Mesenchymal stem cell (in vitro differentiated cells and primary cell): ENCODE results near the gene CABCOCO1.

Experiments
- DNase-seq: peaks from one replicate; pipeline ENCODE4 v3.0.0-alpha.2; 2013
- H2AFZ ChIP-seq: one replicate; pipeline ENCODE4 v1.6.1; 2013; ENCODE audit warnings: low read depth, mild to moderate bottlenecking, control low read depth, inconsistent platforms, low read length, moderate library complexity
- H2AK5ac ChIP-seq: 2 replicates; pipeline ENCODE4 v1.6.1; 2013; ENCODE audit warnings: low read length, moderate library complexity, mild to moderate bottlenecking, inconsistent platforms; ENCODE audit not compliant: severe bottlenecking
- H2BK120ac ChIP-seq: one replicate; pipeline ENCODE4 v1.6.1; 2013; ENCODE audit warnings: low read depth, mild to moderate bottlenecking, inconsistent platforms, low read length, moderate library complexity
- H2BK12ac ChIP-seq, 2 experiments: one replicate each; pipeline ENCODE4 v1.6.1; 2013; ENCODE audit warnings: inconsistent platforms in 2 of 2, low read length in 2 of 2, mild to moderate bottlenecking in 2 of 2, moderate library complexity in 2 of 2, control low read depth in 1 of 2
- H2BK15ac ChIP-seq: one replicate; pipeline ENCODE4 v1.6.1; 2013; ENCODE audit warnings: mild to moderate bottlenecking, low read depth, inconsistent platforms; ENCODE audit not compliant: poor library complexity, severe bottlenecking
- H2BK5ac ChIP-seq: 2 replicates; pipeline ENCODE4 v1.6.1; 2013; ENCODE audit warnings: low read depth, mild to moderate bottlenecking, low read length, control low read depth, inconsistent platforms; ENCODE audit not compliant: poor library complexity, severe bottlenecking
- H3K14ac ChIP-seq, 2 experiments: one replicate each; pipeline ENCODE4 v1.6.1; 2013; ENCODE audit warnings: inconsistent platforms in 2 of 2, low read length in 2 of 2, control low read depth in 1 of 2, mild to moderate bottlenecking in 1 of 2, moderate library complexity in 1 of 2
- H3K18ac ChIP-seq, 2 experiments: one replicate each; pipeline ENCODE4 v1.6.1; 2013; ENCODE audit warnings: inconsistent platforms in 2 of 2, low read length in 2 of 2, control low read depth in 1 of 2, low read depth in 1 of 2, mild to moderate bottlenecking in 1 of 2
- H3K23ac ChIP-seq, 2 experiments: one replicate each; pipeline ENCODE4 v1.6.1; 2013; ENCODE audit warnings: inconsistent platforms in 2 of 2, low read length in 2 of 2, mild to moderate bottlenecking in 2 of 2, moderate library complexity in 2 of 2, control low read depth in 1 of 2
- H3K27ac ChIP-seq: 2 replicates; pipeline ENCODE4 v1.5.1; 2013; ENCODE audit warnings: mild to moderate bottlenecking, moderate library complexity, low read length, control low read depth, inconsistent platforms; ENCODE audit not compliant: poor library complexity, severe bottlenecking
- H3K27me3 ChIP-seq, 2 experiments: 2 replicates each; pipeline versions ENCODE4 v1.6.1 to v1.7.0; 2013; ENCODE audit warnings: low read length in 2 of 2, mild to moderate bottlenecking in 2 of 2, moderate library complexity in 2 of 2, control low read depth in 1 of 2, inconsistent platforms in 1 of 2; ENCODE audit not compliant: control insufficient read depth in 1 of 2, insufficient read depth in 1 of 2
- H3K36me3 ChIP-seq, 2 experiments: 2 replicates each; pipeline versions ENCODE4 v1.6.1 to v1.7.0; 2013; ENCODE audit warnings: low read length in 2 of 2, control low read depth in 1 of 2, inconsistent platforms in 1 of 2, low read depth in 1 of 2, mild to moderate bottlenecking in 1 of 2; ENCODE audit not compliant: insufficient read depth in 2 of 2, control insufficient read depth in 1 of 2
- H3K4ac ChIP-seq, 2 experiments: one replicate each; pipeline ENCODE4 v1.6.1; 2013; ENCODE audit warnings: inconsistent platforms in 2 of 2, low read length in 2 of 2, mild to moderate bottlenecking in 2 of 2, moderate library complexity in 2 of 2, control low read depth in 1 of 2, low read depth in 1 of 2
- H3K4me1 ChIP-seq: 2 replicates; pipeline ENCODE4 v1.6.1; 2013; ENCODE audit warnings: low read depth, low read length, control low read depth; ENCODE audit not compliant: control insufficient read depth, insufficient read depth
- H3K4me2 ChIP-seq: 2 replicates; pipeline ENCODE4 v1.6.1; 2013; ENCODE audit warnings: low read length, mild to moderate bottlenecking, inconsistent platforms; ENCODE audit not compliant: poor library complexity, severe bottlenecking
- H3K4me3 ChIP-seq, 2 experiments: 2 replicates each; pipeline versions ENCODE4 v1.5.1 to v1.7.0; 2013; ENCODE audit warnings: low read length in 2 of 2, mild to moderate bottlenecking in 2 of 2, control low read depth in 1 of 2, low read depth in 1 of 2; ENCODE audit not compliant: insufficient read depth in 1 of 2
- H3K79me1 ChIP-seq: replicated peaks from 2 replicates; pipeline ENCODE4 v1.6.1; 2013; ENCODE audit warnings: mild to moderate bottlenecking, control low read depth, low read length, inconsistent platforms; ENCODE audit not compliant: poor library complexity, severe bottlenecking
- H3K9ac ChIP-seq: 2 replicates; pipeline ENCODE4 v1.7.0; 2013; ENCODE audit warnings: mild to moderate bottlenecking, low read length, moderate library complexity
- H3K9me3 ChIP-seq: 2 replicates; pipeline ENCODE4 v1.7.0; 2013; ENCODE audit warnings: mild to moderate bottlenecking, low read length; ENCODE audit not compliant: control insufficient read depth
- H4K8ac ChIP-seq: one replicate; pipeline ENCODE4 v1.6.1; 2013; ENCODE audit warnings: inconsistent platforms, mild to moderate bottlenecking, low read length, moderate library complexity
- H4K91ac ChIP-seq: one replicate; pipeline ENCODE4 v1.6.1; 2013; ENCODE audit warnings: mild to moderate bottlenecking, low read length, inconsistent platforms
- WGBS: methylation state at CpG from one replicate; pipeline ENCODE4 v1.1.7; 2013; ENCODE audit warnings: mixed read lengths; 5-methylcytosine and 5-hydroxymethylcytosine counted together

The CABCOCO1 gene

GRCh38 chr10:61791216-61791615 lies 128.5 kb downstream of the CABCOCO1 start:
- Histone ChIP-seq H3K4ac (peak overlapping the region in 1 of 2 experiments; percentile 7), H3K27ac (peak overlapping the region; percentile 63), H4K8ac (no peak overlapping the region), H3K4me2 (peak overlapping the region; percentile 54), H2BK120ac (no peak overlapping the region), H3K4me3 (no peak overlapping the region), H3K36me3 (no peaks in the 10 kb centered on the region), H2BK5ac (no peak overlapping the region), H3K18ac (peak overlapping the region in 1 of 2 experiments; percentile 26), H2AFZ (no peak overlapping the region), H3K9ac (no peak overlapping the region), H3K23ac (peak overlapping the region in 1 of 2 experiments; percentile 18), H3K4me1 (peaks cover 6% of the 10 kb centered on the region), H3K27me3 (no peaks in the 10 kb centered on the region), H2BK15ac (peak overlapping the region; percentile 44), H3K9me3 (no peaks in the 10 kb centered on the region), H3K14ac (no peak overlapping the region), H2BK12ac (peak overlapping the region; percentile 38 to 67), H2AK5ac (no peak overlapping the region), H3K79me1 (no peaks in the 10 kb centered on the region), H4K91ac (no peak overlapping the region)
- peak; percentile 47 for DNase-seq
- WGBS = no CpG with 5 or more reads among the region's 2 CpGs

GRCh38 chr10:61792097-61792716 lies 129.5 kb downstream of the CABCOCO1 start:
- Histone ChIP-seq H3K9me3 (no peaks in the 10 kb centered on the region), H2AK5ac (no peak overlapping the region), H4K91ac (peak overlapping the region; percentile 9), H3K23ac (no peak overlapping the region), H3K4me3 (no peak overlapping the region), H3K27me3 (no peaks in the 10 kb centered on the region), H3K4me2 (no peak overlapping the region), H2BK5ac (no peak overlapping the region), H3K4ac (peak overlapping the region in 1 of 2 experiments; percentile 24), H3K27ac (no peak overlapping the region), H2BK12ac (peak overlapping the region; percentile 28 to 72), H2BK120ac (peak overlapping the region; percentile 69), H3K4me1 (peaks cover 6% of the 10 kb centered on the region), H3K79me1 (no peaks in the 10 kb centered on the region), H3K36me3 (no peaks in the 10 kb centered on the region), H3K14ac (no peak overlapping the region), H2BK15ac (no peak overlapping the region), H3K9ac (no peak overlapping the region), H2AFZ (no peak overlapping the region), H3K18ac (peak overlapping the region; percentile 46 to 54), H4K8ac (no peak overlapping the region)
- DNase-seq = peak; percentile 25
- 73% methylated on average over 1 of the region's 1 CpG for WGBS

- peak; percentile 21 for DNase-seq
- no peak overlapping the region for H2BK15ac ChIP-seq
- H2AFZ ChIP-seq = no peak overlapping the region
- no peak overlapping the region for H3K4me2 ChIP-seq
- no peak overlapping the region for H2BK12ac ChIP-seq
- no peak overlapping the region for H3K27ac ChIP-seq
- no CpG with 5 or more reads among the region's 1 CpG for WGBS
- no peak overlapping the region for H3K14ac ChIP-seq
- no peak overlapping the region for H2AK5ac ChIP-seq
- H3K23ac ChIP-seq = no peak overlapping the region
- H3K9me3 ChIP-seq = no peaks in the 10 kb centered on the region
- H3K36me3 ChIP-seq = no peaks in the 10 kb centered on the region
- no peak overlapping the region for H3K4me3 ChIP-seq
- H4K8ac ChIP-seq = no peak overlapping the region
- H3K79me1 ChIP-seq = no peaks in the 10 kb centered on the region
- no peaks in the 10 kb centered on the region for H3K27me3 ChIP-seq
- H2BK5ac ChIP-seq = no peak overlapping the region
- H3K4ac ChIP-seq = peak overlapping the region in 1 of 2 experiments; percentile 13
- no peak overlapping the region for H3K9ac ChIP-seq
- H2BK120ac ChIP-seq = no peak overlapping the region
- H4K91ac ChIP-seq = no peak overlapping the region
- H3K18ac ChIP-seq = no peak overlapping the region
- peaks cover 6% of the 10 kb centered on the region for H3K4me1 ChIP-seq
Observed at GRCh38 chr10:61792921-61793320, 130.2 kb downstream of the CABCOCO1 start.

- Histone ChIP-seq H3K36me3 (no peaks in the 10 kb centered on the region), H3K4me2 (no peak overlapping the region), H2BK120ac (peak overlapping the region; percentile 90), H3K27me3 (no peaks in the 10 kb centered on the region), H2BK5ac (no peak overlapping the region), H3K18ac (peak overlapping the region; percentile 76 to 88), H3K4ac (peak overlapping the region; percentile 79 to 94), H4K8ac (peak overlapping the region; percentile 58), H2AK5ac (peak overlapping the region; percentile 82), H2AFZ (no peak overlapping the region), H4K91ac (peak overlapping the region; percentile 80), H2BK12ac (peak overlapping the region; percentile 23 to 98), H2BK15ac (peak overlapping the region; percentile 64), H3K79me1 (no peaks in the 10 kb centered on the region), H3K27ac (no peak overlapping the region), H3K14ac (no peak overlapping the region), H3K9me3 (no peaks in the 10 kb centered on the region), H3K4me1 (peaks cover 6% of the 10 kb centered on the region), H3K23ac (no peak overlapping the region), H3K9ac (no peak overlapping the region), H3K4me3 (no peak overlapping the region)
- DNase-seq = peak; percentile 94
- 51% methylated on average over 3 of the region's 5 CpGs for WGBS
Observed at GRCh38 chr10:61793760-61794703, 131.3 kb downstream of the CABCOCO1 start.
